GM12892 (cell line): Measurements from ENCODE around the gene FOXK2.

Experiments used
- POLR2A ChIP-seq: IDR thresholded peaks from 2 replicates; pipeline ENCODE4 v1.6.1; 2011; ENCODE audit warnings: low read depth, low read length, control low read depth
- TAF1 ChIP-seq: IDR thresholded peaks from 2 replicates; pipeline ENCODE4 v1.6.1; 2011; ENCODE audit warnings: low read depth, mild to moderate bottlenecking, control low read depth, low read length, borderline replicate concordance

GRCh38 chr17:82630212-82630611 lies 110.7 kb downstream of the FOXK2 start:
- TF ChIP-seq POLR2A (no peak), TAF1 (no peak)
